Small intestine (tissue), 7 donors: ENCODE data around the gene STOM. TPM values are rescaled to one million over a fixed set of nuclear protein-coding genes. Genes with fewer than 3 reads are reported as not detected.
A peak's percentile ranks its signal among the peaks of the same experiment; 100 is the strongest.

ENCODE experiments used
- DNase-seq, 2 donors: peaks; one replicate each; pipeline versions ENCODE4 v3.0.0 to v3.0.0-alpha.2; 2013
- FAIRE-seq: peaks from 2 replicates; lab custom pipeline; 2012; peaks lifted over from hg19 to GRCh38; lab: Jason Lieb, UNC
- H3K27ac ChIP-seq, 3 donors: one replicate each; pipeline ENCODE4 v1.5.1; 2013; ENCODE audit warnings: low read length in 2 of 3, mild to moderate bottlenecking in 2 of 3, control low read depth in 1 of 3, inconsistent platforms in 1 of 3, low read depth in 1 of 3, moderate library complexity in 1 of 3
- H3K27me3 ChIP-seq, 3 donors: one replicate each; pipeline ENCODE4 v1.6.1; 2013; ENCODE audit warnings: low read length in 3 of 3, inconsistent platforms in 1 of 3; ENCODE audit not compliant: control insufficient read depth in 3 of 3, insufficient read depth in 3 of 3
- H3K36me3 ChIP-seq, 3 donors: one replicate each; pipeline ENCODE4 v1.6.1; 2013; ENCODE audit warnings: low read length in 3 of 3, inconsistent platforms in 1 of 3, low read depth in 1 of 3, mild to moderate bottlenecking in 1 of 3, moderate library complexity in 1 of 3; ENCODE audit not compliant: control insufficient read depth in 3 of 3, insufficient read depth in 2 of 3
- H3K4me1 ChIP-seq, 3 donors: one replicate each; pipeline ENCODE4 v1.6.1; 2013; ENCODE audit warnings: low read length in 2 of 3, inconsistent platforms in 1 of 3, low read depth in 1 of 3, mild to moderate bottlenecking in 1 of 3, moderate library complexity in 1 of 3; ENCODE audit not compliant: control insufficient read depth in 3 of 3, insufficient read depth in 2 of 3
- H3K4me3 ChIP-seq, 3 donors: one replicate each; pipeline ENCODE4 v1.5.1; 2013; ENCODE audit warnings: low read length in 3 of 3, control low read depth in 1 of 3, inconsistent platforms in 1 of 3, low read depth in 1 of 3, mild to moderate bottlenecking in 1 of 3, moderate library complexity in 1 of 3
- H3K9me3 ChIP-seq, 2 donors: one replicate each; pipeline ENCODE4 v1.6.1; 2013; ENCODE audit warnings: low read depth in 1 of 2, low read length in 1 of 2; ENCODE audit not compliant: control insufficient read depth in 2 of 2, insufficient read depth in 1 of 2
- WGBS, 3 donors: extraction: QIAGEN DNeasy Blood & Tissue Kit; methylation state at CpG; one replicate each; pipeline ENCODE4 v1.1.7; 2013; 5-methylcytosine and 5-hydroxymethylcytosine counted together
- polyA plus RNA-seq, 4 donors: library from polyadenylated mRNA; stranded (reverse) in 3 of 4; unstranded in 1 of 4; fragments of 200-250 nt in 3 of 4; fragments of 120-200 nt in 1 of 4; gene quantifications; one replicate each; pipeline versions ENCODE4 v1.2.1 to v1.2.3, GENCODE V29; 2013
- donor health status: healthy with polysubstance abuse.
- donor health status: control.
- donor health status: control.
- donor health status: Bipolar disorder and iron deficiency.
- donor health status: healthy.

STOM gene
- polyA plus RNA-seq, 4 donors = 20.8 to 115 (median 65.9) TPM

- Histone ChIP-seq H3K27ac (no peak overlapping the region), H3K9me3 (no peaks in the 10 kb centered on the region), H3K4me1 (no peaks in the 10 kb centered on the region), H3K27me3 (no peaks in the 10 kb centered on the region), H3K4me3 (no peak overlapping the region), H3K36me3 (peaks cover 2 to 60% (median 7%) of the 10 kb centered on the region in 3 donors)
- 89 to 93% (median 93%) methylated on average over 17 of the region's 17 CpGs for WGBS, 3 donors
- FAIRE-seq (no peak), DNase-seq (no peak)
Measured at GRCh38 chr9:121312169-121312568, 57.9 kb downstream of the STOM start.

DNA sequence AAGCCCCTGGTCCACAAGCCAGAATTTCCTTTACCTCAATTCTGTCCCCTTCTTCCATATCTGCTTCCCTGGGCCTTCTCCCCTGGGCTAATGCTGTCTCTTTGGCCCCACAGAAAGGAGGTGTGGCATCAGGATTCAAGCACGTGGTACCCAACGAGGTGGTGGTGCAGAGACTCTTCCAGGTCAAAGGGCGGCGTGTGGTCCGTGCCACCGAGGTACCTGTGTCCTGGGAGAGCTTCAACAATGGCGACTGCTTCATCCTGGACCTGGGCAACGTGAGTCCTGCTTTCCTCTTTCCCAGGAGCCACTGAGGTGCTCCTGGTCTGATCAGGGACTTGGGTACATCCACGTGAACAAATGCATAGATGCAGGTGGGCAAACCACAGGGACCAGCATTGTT, 59.5 kb downstream of the STOM start:
- Histone ChIP-seq H3K36me3 (peaks cover 2 to 57% (median 7%) of the 10 kb centered on the region in 3 donors), H3K27ac (no peak overlapping the region), H3K27me3 (no peaks in the 10 kb centered on the region), H3K9me3 (no peaks in the 10 kb centered on the region), H3K4me1 (no peaks in the 10 kb centered on the region), H3K4me3 (no peak overlapping the region)
- WGBS, 3 donors = 73 to 82% (median 77%) methylated on average over 9 of the region's 9 CpGs
- DNase-seq (no peak), FAIRE-seq (no peak)

DNA sequence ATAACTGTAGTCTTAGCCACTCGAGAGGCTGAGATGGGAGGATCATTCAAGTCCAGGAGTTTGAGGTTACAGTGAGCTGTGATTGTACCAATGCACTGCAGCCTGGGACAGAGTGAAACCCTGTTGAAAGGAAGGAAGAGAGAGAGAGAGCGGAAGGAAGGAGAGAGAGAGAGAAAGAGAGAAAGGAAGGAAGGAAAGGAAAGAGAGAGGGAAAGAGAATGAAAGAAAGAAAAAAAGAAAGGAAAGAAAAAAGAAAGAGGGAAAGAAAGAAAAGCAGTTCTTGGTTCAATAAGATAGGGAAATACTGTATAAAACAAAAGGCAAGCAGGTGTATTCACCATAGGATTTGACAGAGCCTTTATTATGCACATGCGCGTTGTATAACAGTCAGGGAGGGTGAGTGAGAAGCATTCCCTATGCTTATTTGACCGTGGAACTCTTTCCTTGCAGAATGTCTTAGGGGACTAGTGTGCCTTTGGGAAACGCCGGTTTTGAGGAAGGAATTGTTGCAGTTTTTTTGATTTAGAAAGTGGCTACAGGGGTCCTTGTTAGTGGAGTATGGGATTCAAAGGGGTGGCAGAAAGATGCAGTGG, 60.1 kb downstream of the STOM start:
- 82 to 90% (median 85%) methylated on average over 7 of the region's 7 CpGs for WGBS, 3 donors
- FAIRE-seq = no peak
- no peaks in the 10 kb centered on the region for H3K4me1 ChIP-seq
- DNase-seq = no peak
- H3K36me3 ChIP-seq = peaks cover 2 to 59% (median 7%) of the 10 kb centered on the region in 3 donors
- no peaks in the 10 kb centered on the region for H3K27me3 ChIP-seq
- no peak overlapping the region for H3K27ac ChIP-seq
- no peak overlapping the region for H3K4me3 ChIP-seq
- H3K9me3 ChIP-seq = no peaks in the 10 kb centered on the region

GRCh38 chr9:121309171-121309570, 60.9 kb downstream of the STOM start:
- WGBS, 3 donors = 86 to 89% (median 87%) methylated on average over 6 of the region's 6 CpGs
- Histone ChIP-seq H3K27ac (no peak overlapping the region), H3K4me1 (no peaks in the 10 kb centered on the region), H3K36me3 (peaks cover 2 to 64% (median 7%) of the 10 kb centered on the region in 3 donors), H3K9me3 (no peaks in the 10 kb centered on the region), H3K4me3 (no peak overlapping the region), H3K27me3 (no peaks in the 10 kb centered on the region)
- no peak for DNase-seq
- no peak for FAIRE-seq

GRCh38 chr9:121308765-121309164, 61.3 kb downstream of the STOM start:
- Histone ChIP-seq H3K27me3 (no peaks in the 10 kb centered on the region), H3K4me3 (no peak overlapping the region), H3K36me3 (peaks cover 2 to 65% (median 7%) of the 10 kb centered on the region in 3 donors), H3K27ac (no peak overlapping the region), H3K4me1 (peaks cover 0 to 3% (median under 1%) of the 10 kb centered on the region in 3 donors), H3K9me3 (no peaks in the 10 kb centered on the region)
- WGBS, 3 donors = 92 to 96% (median 96%) methylated on average over 13 of the region's 13 CpGs
- DNase-seq (no peak), FAIRE-seq (no peak)

- Histone ChIP-seq H3K36me3 (peaks cover 2 to 65% (median 7%) of the 10 kb centered on the region in 3 donors), H3K27ac (no peak overlapping the region), H3K4me3 (no peak overlapping the region), H3K9me3 (no peaks in the 10 kb centered on the region), H3K4me1 (peaks cover 0 to 6% (median 3%) of the 10 kb centered on the region in 3 donors), H3K27me3 (no peaks in the 10 kb centered on the region)
- FAIRE-seq (no peak), DNase-seq (no peak)
- WGBS, 3 donors = 68 to 88% (median 77%) methylated on average over 2 of the region's 2 CpGs
Measured at GRCh38 chr9:121307976-121308375, 62.1 kb downstream of the STOM start.

DNA sequence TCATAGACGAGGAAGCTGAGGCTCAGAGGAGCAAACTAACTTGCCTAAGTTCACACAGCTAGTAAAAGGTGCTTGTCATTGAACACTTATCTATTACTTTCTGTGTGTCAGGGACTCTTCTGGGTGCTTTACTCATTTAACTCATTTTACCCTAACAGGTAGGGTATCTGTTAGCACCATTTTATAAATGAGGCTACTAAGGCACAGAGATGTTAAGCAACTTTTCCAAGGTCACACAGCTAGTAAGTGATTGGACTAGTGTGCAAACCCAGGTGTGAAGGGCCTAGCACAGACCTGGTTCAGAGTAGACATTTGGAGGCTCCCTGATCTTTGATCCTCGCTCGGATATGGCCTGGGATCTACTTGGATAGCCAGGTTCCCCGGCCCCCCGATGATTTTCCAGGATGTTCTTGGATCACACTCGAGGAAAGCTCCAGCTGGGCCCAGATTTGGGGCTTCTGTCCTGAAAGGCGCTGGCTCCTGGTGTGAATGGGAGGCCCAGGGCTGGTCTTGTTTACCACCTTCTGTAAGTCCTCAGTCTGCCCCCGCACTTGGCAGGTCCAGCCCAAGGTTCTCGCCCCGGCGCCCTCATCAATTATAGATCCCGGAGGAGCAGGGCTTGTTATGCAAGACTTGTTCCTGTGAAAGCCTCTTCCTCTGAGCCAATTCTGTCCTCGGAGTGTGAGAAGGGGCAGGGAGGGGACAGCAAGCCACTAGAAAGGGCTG, 64.6 kb downstream of the STOM start:
- 68 to 80% (median 72%) methylated on average over 13 of the region's 13 CpGs for WGBS, 3 donors
- Histone ChIP-seq H3K9me3 (no peaks in the 10 kb centered on the region), H3K4me3 (no peak overlapping the region), H3K4me1 (peaks cover 0 to 8% (median 6%) of the 10 kb centered on the region in 3 donors), H3K27ac (no peak overlapping the region), H3K27me3 (no peaks in the 10 kb centered on the region), H3K36me3 (peaks cover 0 to 56% (median 4%) of the 10 kb centered on the region in 3 donors)
- FAIRE-seq = no peak
- DNase-seq = no peak

DNA sequence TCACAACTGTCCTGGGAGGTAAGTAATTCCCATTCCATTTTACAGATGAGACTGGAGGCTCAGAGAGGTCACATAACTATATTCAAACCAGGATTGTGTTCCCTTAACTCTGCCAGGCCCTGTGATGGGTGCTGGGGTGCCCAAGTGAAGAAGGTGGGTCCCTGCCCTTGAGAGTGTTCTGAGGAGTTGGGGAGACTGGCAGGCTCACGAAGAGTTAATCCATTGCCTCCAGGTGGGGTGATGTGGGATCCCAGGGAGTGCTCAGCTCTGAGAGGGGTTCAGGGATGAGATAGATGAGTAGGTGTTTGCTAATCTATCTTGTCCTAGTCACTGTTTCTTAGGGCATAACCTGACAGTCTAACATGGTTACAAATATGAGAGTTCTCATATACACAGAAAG, 65.3 kb downstream of the STOM start:
- FAIRE-seq (no peak), DNase-seq (no peak)
- 70 to 100% (median 83%) methylated on average over 1 of the region's 1 CpG for WGBS, 3 donors
- H3K27me3 ChIP-seq = no peaks in the 10 kb centered on the region
- H3K4me1 ChIP-seq = peaks cover 0 to 13% (median 6%) of the 10 kb centered on the region in 3 donors
- H3K27ac ChIP-seq = peak overlapping the region in 1 of 3 donors; percentile 62
- peaks cover 0 to 55% (median 0%) of the 10 kb centered on the region in 3 donors for H3K36me3 ChIP-seq
- no peaks in the 10 kb centered on the region for H3K9me3 ChIP-seq
- no peak overlapping the region for H3K4me3 ChIP-seq
